ENCODE results near the gene YPEL1.

DNA sequence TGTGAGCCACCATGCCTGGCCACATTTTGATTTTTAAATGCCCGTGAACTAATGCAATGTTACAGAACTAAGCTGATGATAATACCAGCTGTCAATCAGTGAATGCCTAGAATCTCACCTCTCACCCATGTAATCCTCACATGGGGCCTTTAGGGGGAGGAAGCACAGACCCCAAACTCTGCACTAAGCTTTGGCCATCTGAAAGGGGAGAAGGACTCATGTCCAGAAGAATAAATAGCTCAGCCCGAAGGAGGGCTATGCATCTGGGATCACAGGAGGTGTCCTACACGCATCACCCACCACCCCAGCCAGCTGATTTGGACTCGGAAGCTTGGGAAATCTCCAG is 36.0 kb upstream of the YPEL1 start:
- TF ChIP-seq GATA3 (IDR thresholded peaks at IDR 0.05; ENCODE audit: low read depth, low read length) (no peak), GATA2 (IDR thresholded peaks at IDR 0.05; ENCODE audit: low read depth, low read length) (no peak)
